Caco-2 (cell line): ENCODE data around the gene ZNF230. TPM values are rescaled to one million over a fixed set of nuclear protein-coding genes. Genes with fewer than 3 reads are reported as not detected.

ENCODE experiments used
- BruUV-seq: library from RNA; stranded (reverse); fragments of 400-500 nt; replicated peaks from 2 replicates; lab custom pipeline; 2021; lab: Mats Ljungman, UMichigan
- CTCF ChIA-PET: fragments of 300-600 bp; sonication (Branson Sonifier 250); formaldehyde crosslinking; loops from one replicate; lab custom pipeline; 2022; ENCODE audit warnings: antibody characterized with exemption; lab: Charles Lee
- POLR2A ChIA-PET: fragments of 300-600 bp; sonication (Branson Sonifier 250); formaldehyde crosslinking; loops from one replicate; lab custom pipeline; 2022; ENCODE audit warnings: antibody characterized with exemption; lab: Charles Lee
- DNase-seq, 2 experiments: peaks; one replicate each; pipeline versions ENCODE4 v3.0.0 to v3.0.0-alpha.2; 2020 to 2022
- H3K27me3 ChIP-seq: replicated peaks from 2 replicates; pipeline ENCODE4 v1.6.0; 2011; ENCODE audit warnings: low read length; ENCODE audit not compliant: control insufficient read depth, insufficient read depth
- H3K36me3 ChIP-seq: 2 replicates; pipeline ENCODE4 v1.5.1; 2011; ENCODE audit warnings: low read length; ENCODE audit not compliant: control insufficient read depth, insufficient read depth
- H3K4me1 ChIP-seq: fragments of 250-450 bp; sonication (Bioruptor Pico); 2 replicates; pipeline ENCODE4 v1.5.1; 2020; ENCODE audit warnings: mild to moderate bottlenecking
- H3K4me3 ChIP-seq: 2 replicates; pipeline ENCODE4 v1.5.1; 2011; ENCODE audit warnings: low read depth, mild to moderate bottlenecking, control low read depth, low read length
- H3K9me3 ChIP-seq: fragments of 250-450 bp; sonication (Bioruptor Pico); 2 replicates; pipeline ENCODE4 v1.5.1; 2020; ENCODE audit warnings: mild to moderate bottlenecking, moderate library complexity
- H3K27ac Mint-ChIP-seq: one replicate; pipeline ENCODE4 v1.8.0; 2022; ENCODE audit warnings: mixed read lengths; ENCODE audit not compliant: unreplicated experiment
- H3K27me3 Mint-ChIP-seq: one replicate; pipeline ENCODE4 v1.8.0; 2022; ENCODE audit warnings: mixed read lengths; ENCODE audit not compliant: insufficient read depth, unreplicated experiment
- H3K36me3 Mint-ChIP-seq: one replicate; pipeline ENCODE4 v1.8.0; 2022; ENCODE audit warnings: mild to moderate bottlenecking, mixed read lengths; ENCODE audit not compliant: insufficient read depth, unreplicated experiment
- H3K4me1 Mint-ChIP-seq: one replicate; pipeline ENCODE4 v1.8.0; 2022; ENCODE audit warnings: low read depth, mixed read lengths; ENCODE audit not compliant: unreplicated experiment
- H3K4me3 Mint-ChIP-seq: one replicate; pipeline ENCODE4 v1.8.0; 2022; ENCODE audit warnings: mild to moderate bottlenecking, moderate library complexity, mixed read lengths; ENCODE audit not compliant: unreplicated experiment
- H3K9me3 Mint-ChIP-seq: one replicate; pipeline ENCODE4 v1.8.0; 2022; ENCODE audit warnings: mixed read lengths; ENCODE audit not compliant: unreplicated experiment
- CTCF ChIP-seq, 2 experiments: fragments of 200-600 bp in 1 of 2; IDR thresholded peaks; 1 replicate in 1 of 2; 2 replicates in 1 of 2; pipeline versions ENCODE4 v1.5.1 to v1.8.0; 2011 to 2022; ENCODE audit warnings: antibody characterized with exemption in 1 of 2, control low read depth in 1 of 2, inconsistent platforms in 1 of 2, low read depth in 1 of 2, low read length in 1 of 2, mild to moderate bottlenecking in 1 of 2, moderate library complexity in 1 of 2; ENCODE audit not compliant: insufficient read depth in 1 of 2, severe bottlenecking in 1 of 2, unreplicated experiment in 1 of 2
- intact Hi-C: fragments of 100-400 bp; cut with micrococcal nuclease; formaldehyde crosslinking; loops from one replicate; pipeline ENCODE4 v1.10.0; 2022; ENCODE audit not compliant: unreplicated experiment
- total RNA-seq: library from RNA; stranded (reverse); gene quantifications from 2 replicates; pipeline ENCODE4 v1.2.3, GENCODE V29; 2022

The ZNF230 gene
- total RNA-seq, 1 experiment from 2014 or later = 5.1 TPM

- no peak for DNase-seq
- ChIA-PET CTCF (no interaction called here), POLR2A (no interaction called here)
- Mint-ChIP-seq H3K9me3 (peaks cover 32% of the 10 kb centered on the region), H3K36me3 (peaks cover 19% of the 10 kb centered on the region), H3K4me3 (peak overlapping the region; percentile 99), H3K4me1 (peaks cover 12% of the 10 kb centered on the region), H3K27ac (peak overlapping the region; percentile 96), H3K27me3 (peaks cover 6% of the 10 kb centered on the region)
- BruUV-seq = no TSS peak
- TF ChIP-seq CTCF (IDR thresholded peaks at IDR 0.05; ENCODE audit: insufficient read depth in 1 of 2, low read depth in 1 of 2, low read length in 1 of 2, severe bottlenecking in 1 of 2, unreplicated experiment in 1 of 2) = no peak
- Histone ChIP-seq H3K9me3 (peaks cover 9% of the 10 kb centered on the region; the same call in 1 of the 2 replicates), H3K36me3 (peaks cover 9% of the 10 kb centered on the region), H3K4me1 (peaks cover 14% of the 10 kb centered on the region), H3K4me3 (peak overlapping the region; percentile 84), H3K27me3 (no peaks in the 10 kb centered on the region)
- intact Hi-C loops = loop anchor here (1.0 kb wide), 3 partner anchors 22 to 69 kb away; partner anchors contain the start of gene ZNF224
These were observed 22.1 kb downstream of the ZNF230 start for GRCh38 chr19:44024900-44025216.

DNA sequence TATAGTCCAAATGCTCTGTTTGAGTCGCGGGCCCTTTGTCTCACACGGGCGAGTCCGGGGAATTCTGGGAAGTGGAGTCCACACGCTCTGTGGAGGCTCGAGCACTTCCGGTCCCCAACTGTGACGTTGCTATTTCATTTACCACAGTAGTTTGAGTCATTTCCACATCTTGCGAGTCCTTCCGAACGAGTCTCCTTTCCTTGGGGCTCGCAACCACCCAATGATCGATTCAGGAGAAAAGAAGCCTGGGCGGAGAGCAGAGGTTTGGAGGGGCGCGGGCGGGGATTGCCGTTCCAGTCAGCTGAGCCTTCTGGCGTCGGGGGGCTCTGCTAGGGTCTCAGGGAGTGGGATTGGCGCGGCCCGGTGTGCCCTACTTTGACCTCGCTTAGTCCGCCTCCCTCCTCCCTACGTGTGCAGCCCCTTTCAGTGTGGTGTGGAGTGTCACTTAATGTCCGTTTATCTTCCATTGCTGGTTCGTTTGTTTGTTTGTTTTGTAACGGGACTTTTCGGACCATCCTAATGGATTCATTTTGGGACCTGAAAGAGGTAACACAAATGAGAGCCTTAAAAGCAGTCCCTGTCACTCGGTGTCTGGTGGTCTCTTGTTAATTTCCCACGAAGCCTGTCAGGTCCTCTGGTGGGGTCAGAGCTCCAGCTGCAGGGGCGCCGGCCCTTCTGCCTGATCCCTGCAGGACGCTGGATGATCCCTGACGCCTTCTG is 22.6 kb downstream of the ZNF230 start, which contains the start of gene ZNF222:
TSS of gene ZNF222 (plus strand) at position 163 of the 720 bp plus-strand sequence. CDS start at position 221, 58 bp downstream.
- Histone ChIP-seq H3K4me3 (peak within 1 kb of the TSS; percentile 84), H3K27me3 (no peaks in the 10 kb centered on the region), H3K36me3 (peaks cover 9% of the 10 kb centered on the region), H3K9me3 (peaks cover 9% of the 10 kb centered on the region; the same call in 1 of the 2 replicates), H3K4me1 (peaks cover 14% of the 10 kb centered on the region)
- no peak for TF ChIP-seq CTCF (IDR thresholded peaks at IDR 0.05; ENCODE audit: insufficient read depth in 1 of 2, low read depth in 1 of 2, low read length in 1 of 2, severe bottlenecking in 1 of 2, unreplicated experiment in 1 of 2)
- peaks cover 12% of the 10 kb centered on the region for H3K4me1 Mint-ChIP-seq
- DNase-seq = peak; percentile 75 to 83
- H3K9me3 Mint-ChIP-seq = peaks cover 27% of the 10 kb centered on the region
- CTCF ChIA-PET = no interaction called here
- POLR2A ChIA-PET = no interaction called here
- peaks cover 5% of the 10 kb centered on the region for H3K27me3 Mint-ChIP-seq
- peaks cover 19% of the 10 kb centered on the region for H3K36me3 Mint-ChIP-seq
- intact Hi-C loops = loop anchor here (1.0 kb wide), 3 partner anchors 22 to 69 kb away; partner anchors contain the start of gene ZNF224
- peak within 1 kb of the TSS; percentile 96 for H3K27ac Mint-ChIP-seq
- BruUV-seq = TSS peak; percentile 70
- peak within 1 kb of the TSS; percentile 99 for H3K4me3 Mint-ChIP-seq

- H3K36me3 Mint-ChIP-seq = peaks cover 29% of the 10 kb centered on the region
- BruUV-seq = no TSS peak
- no peak overlapping the region for H3K27ac Mint-ChIP-seq
- CTCF ChIA-PET = no interaction called here
- Histone ChIP-seq H3K9me3 (peaks cover 19% of the 10 kb centered on the region), H3K4me1 (peaks cover 14% of the 10 kb centered on the region), H3K36me3 (peaks cover 11% of the 10 kb centered on the region), H3K4me3 (no peak overlapping the region), H3K27me3 (no peaks in the 10 kb centered on the region)
- intact Hi-C loops = no loop called here
- DNase-seq = peak in 1 of 2 experiments; percentile 16
- POLR2A ChIA-PET = no interaction called here
- TF ChIP-seq CTCF (IDR thresholded peaks at IDR 0.05; ENCODE audit: insufficient read depth in 1 of 2, low read depth in 1 of 2, low read length in 1 of 2, severe bottlenecking in 1 of 2, unreplicated experiment in 1 of 2) = no peak
- H3K4me1 Mint-ChIP-seq = peaks cover 12% of the 10 kb centered on the region
- H3K27me3 Mint-ChIP-seq = peaks cover 5% of the 10 kb centered on the region
- peak overlapping the region; percentile 99 for H3K4me3 Mint-ChIP-seq
- H3K9me3 Mint-ChIP-seq = peaks cover 29% of the 10 kb centered on the region
These were observed 23.9 kb downstream of the ZNF230 start for GRCh38 chr19:44026622-44027021.
